HepG2 (cell line): ENCODE results near the gene SRRM3. TPM values are rescaled to one million over a fixed set of nuclear protein-coding genes. Genes with fewer than 3 reads are reported as not detected.

Source experiments
- ATAC-seq: fragments of 200-7000 bp; cut with Tn5 transposase; 3 replicates; pipeline ENCODE4 v1.9.1; 2020; ENCODE audit warnings: mild to moderate bottlenecking, moderate library complexity
- BruUV-seq: library from RNA; stranded (reverse); fragments of 400-500 nt; replicated peaks from 2 replicates; lab custom pipeline; 2021; lab: Mats Ljungman, UMichigan
- CTCF ChIA-PET: fragments of 300-600 bp; formaldehyde crosslinking; extraction: SDS; loops from one replicate; lab custom pipeline; 2021; ENCODE audit warnings: low total read pairs, inconsistent platforms, low intra/inter-chr PET ratio; lab: Yijun Ruan, JAX
- POLR2A ChIA-PET: fragments of 350-600 bp; sonication (Branson Sonifier 250); formaldehyde crosslinking; loops from one replicate; lab custom pipeline; 2020; ENCODE audit warnings: antibody characterized with exemption, inconsistent platforms; lab: Yijun Ruan, JAX
- DNase-seq: peaks from one replicate; pipeline ENCODE4 v3.0.0-alpha.2; 2015; ENCODE audit warnings: low spot score
- FAIRE-seq: peaks from 3 replicates; lab custom pipeline; 2011; peaks lifted over from hg19 to GRCh38; lab: Jason Lieb, UNC
- H2AFZ ChIP-seq: one replicate; pipeline ENCODE4 v1.6.1; 2011; ENCODE audit warnings: low read length, inconsistent platforms
- H3K27ac ChIP-seq: fragments of 300-600 bp; 3 replicates; pipeline ENCODE4 v1.8.0; 2011; ENCODE audit warnings: mixed run types, mild to moderate bottlenecking, mixed read lengths, low read length, inconsistent platforms; ENCODE audit not compliant: insufficient read depth; ENCODE audit errors: extremely low read length
- H3K27me3 ChIP-seq, 2 experiments: fragments of 200-600 bp in 1 of 2; 2 replicates in 1 of 2; 3 replicates in 1 of 2; pipeline versions ENCODE4 v1.6.0 to v1.8.0; 2011; ENCODE audit warnings: low read length in 2 of 2, mild to moderate bottlenecking in 2 of 2, moderate library complexity in 2 of 2, inconsistent platforms in 1 of 2; ENCODE audit not compliant: insufficient read depth in 2 of 2, control insufficient read depth in 1 of 2
- H3K36me3 ChIP-seq, 2 experiments: fragments of 200-600 bp in 1 of 2; replicated peaks in 1 of 2; 2 replicates in 1 of 2; 3 replicates in 1 of 2; pipeline versions ENCODE4 v1.5.1 to v1.8.0; 2011; ENCODE audit warnings: low read length in 2 of 2, inconsistent platforms in 1 of 2; ENCODE audit not compliant: insufficient read depth in 2 of 2, control insufficient read depth in 1 of 2
- H3K4me1 ChIP-seq: 2 replicates; pipeline ENCODE4 v1.5.1; 2012; ENCODE audit warnings: low read length, inconsistent platforms; ENCODE audit not compliant: insufficient read depth
- H3K4me2 ChIP-seq: 2 replicates; pipeline ENCODE4 v1.6.0; 2011; ENCODE audit warnings: low read depth, low read length, inconsistent platforms
- H3K4me3 ChIP-seq, 3 experiments: fragments of 200-600 bp in 1 of 3; sonication (generic), shearing (Covaris generic) in 1 of 3; replicated peaks in 1 of 3; 2 replicates each; pipeline ENCODE4 v1.5.1; 2011 to 2016; ENCODE audit warnings: low read length in 3 of 3, inconsistent platforms in 2 of 3, low read depth in 2 of 3, mild to moderate bottlenecking in 2 of 3, control low read depth in 1 of 3, mixed read lengths in 1 of 3; ENCODE audit not compliant: insufficient read depth in 1 of 3
- H3K79me2 ChIP-seq: one replicate; pipeline ENCODE4 v1.6.1; 2011; ENCODE audit warnings: low read length, inconsistent platforms; ENCODE audit not compliant: insufficient read depth
- H3K9ac ChIP-seq: 2 replicates; pipeline ENCODE4 v1.6.0; 2011; ENCODE audit warnings: mild to moderate bottlenecking, low read depth, low read length, inconsistent platforms; ENCODE audit not compliant: insufficient read depth
- H3K9me3 ChIP-seq: 2 replicates; pipeline ENCODE4 v1.5.1; 2012; ENCODE audit warnings: mild to moderate bottlenecking, low read length
- H4K20me1 ChIP-seq: 2 replicates; pipeline ENCODE4 v1.6.0; 2011; ENCODE audit warnings: inconsistent platforms, mild to moderate bottlenecking, low read length, moderate library complexity; ENCODE audit not compliant: insufficient read depth
- CENPBD1 ChIP-seq: sonication (generic); formaldehyde crosslinking; IDR thresholded peaks from 2 replicates; pipeline ENCODE4 v1.8.0; 2022; ENCODE audit warnings: missing genetic modification reagents, low read depth, mild to moderate bottlenecking, borderline replicate concordance
- DMAP1 ChIP-seq: IDR thresholded peaks from 2 replicates; pipeline ENCODE4 v1.6.1; 2016
- HNRNPL ChIP-seq: fragments of 200-400 bp; formaldehyde crosslinking; IDR thresholded peaks from 2 replicates; pipeline ENCODE4 v1.6.1; 2017; ENCODE audit warnings: mild to moderate bottlenecking, low read depth, low read length
- JUN ChIP-seq: sonication (generic); formaldehyde crosslinking; IDR thresholded peaks from 2 replicates; pipeline ENCODE4 v1.4.0; 2020; ENCODE audit warnings: mild to moderate bottlenecking, missing genetic modification reagents
- KIAA2018 ChIP-seq: sonication (generic); formaldehyde crosslinking; IDR thresholded peaks from 2 replicates; pipeline ENCODE4 v1.5.0; 2020; ENCODE audit warnings: mild to moderate bottlenecking, missing genetic modification reagents, borderline replicate concordance
- MEIS1 ChIP-seq: sonication (generic); formaldehyde crosslinking; IDR thresholded peaks from 2 replicates; pipeline ENCODE4 v1.9.0; 2021; ENCODE audit warnings: mild to moderate bottlenecking, missing genetic modification reagents, moderate library complexity, borderline replicate concordance
- RAD21 ChIP-seq: fragments of 450-650 bp; formaldehyde crosslinking; IDR thresholded peaks from 2 replicates; pipeline ENCODE4 v1.5.0; 2020; ENCODE audit warnings: mild to moderate bottlenecking
- RNF2 ChIP-seq: fragments of 450-650 bp; conservative IDR thresholded peaks from 2 replicates; pipeline ENCODE4 v1.6.1; 2016; ENCODE audit warnings: low read depth
- TEAD2 ChIP-seq: sonication (generic); formaldehyde crosslinking; IDR thresholded peaks from 2 replicates; pipeline ENCODE4 v1.9.0; 2021; ENCODE audit warnings: missing genetic modification reagents
- ZNF549 ChIP-seq: sonication (generic); formaldehyde crosslinking; IDR thresholded peaks from 2 replicates; pipeline ENCODE4 v1.5.0; 2020; ENCODE audit warnings: missing genetic modification reagents
- WGBS: methylation state at CpG from one replicate; pipeline ENCODE4 v1.1.6; 2017; ENCODE audit warnings: low lambda C conversion rate; 5-methylcytosine and 5-hydroxymethylcytosine counted together
- in situ Hi-C: cut with HindIII; loops from 2 replicates; pipeline ENCODE4 v1.10.0; 2017; ENCODE audit warnings: low pct_unique_long_range_greater_than_20kb; ENCODE audit not compliant: extremely low pct_ligation_motif_present
- intact Hi-C: fragments of 100-400 bp; cut with micrococcal nuclease; formaldehyde crosslinking; loops from one replicate; pipeline ENCODE4 v1.10.0; 2022; ENCODE audit not compliant: unreplicated experiment
- polyA plus RNA-seq, 8 experiments: library from polyadenylated mRNA; depleted of rRNA in 3 of 8; stranded (reverse) in 7 of 8; unstranded in 1 of 8; fragments of >200 nt; fragmentation: Illumina TruSeq in 4 of 8; extraction: Trizol in 4 of 8; gene quantifications; 2 replicates each; pipeline versions ENCODE4 v1.2.1 to v1.2.3, GENCODE V29; 2011 to 2016; ENCODE audit warnings: low read depth in 4 of 8, missing spikeins in 1 of 8, mixed read lengths in 1 of 8; ENCODE audit not compliant: insufficient read depth in 1 of 8
- total RNA-seq, 5 experiments: library from RNA; depleted of rRNA; stranded (reverse); fragments of >200 nt; fragmentation: Illumina TruSeq; extraction: Trizol; gene quantifications; 2 replicates each; pipeline ENCODE4 v1.2.3, GENCODE V29; 2016; ENCODE audit warnings: low read depth in 1 of 5
- TF ChIP-seq, protein P1 (sequence below): fragments of 450-650 bp; IDR thresholded peaks from 2 replicates; pipeline ENCODE4 v1.6.1; 2017
- TF ChIP-seq, protein P2 (sequence below): sonication (generic); formaldehyde crosslinking; IDR thresholded peaks from 2 replicates; pipeline ENCODE4 v1.8.1; 2023; ENCODE audit warnings: mild to moderate bottlenecking, moderate library complexity, missing genetic modification reagents

Gene SRRM3
- total and polyA plus RNA-seq, 2 of the 13 experiments (the other 11 are each of a cell fraction or from before 2014, with no cell fraction given): 0.13 to 0.54 TPM

GRCh38 chr7:76206633-76207032, 4.9 kb downstream of the SRRM3 start (continued):
- TF ChIP-seq, protein P1, sequence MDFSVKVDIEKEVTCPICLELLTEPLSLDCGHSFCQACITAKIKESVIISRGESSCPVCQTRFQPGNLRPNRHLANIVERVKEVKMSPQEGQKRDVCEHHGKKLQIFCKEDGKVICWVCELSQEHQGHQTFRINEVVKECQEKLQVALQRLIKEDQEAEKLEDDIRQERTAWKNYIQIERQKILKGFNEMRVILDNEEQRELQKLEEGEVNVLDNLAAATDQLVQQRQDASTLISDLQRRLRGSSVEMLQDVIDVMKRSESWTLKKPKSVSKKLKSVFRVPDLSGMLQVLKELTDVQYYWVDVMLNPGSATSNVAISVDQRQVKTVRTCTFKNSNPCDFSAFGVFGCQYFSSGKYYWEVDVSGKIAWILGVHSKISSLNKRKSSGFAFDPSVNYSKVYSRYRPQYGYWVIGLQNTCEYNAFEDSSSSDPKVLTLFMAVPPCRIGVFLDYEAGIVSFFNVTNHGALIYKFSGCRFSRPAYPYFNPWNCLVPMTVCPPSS: no peak
- no peak for TF ChIP-seq CENPBD1 (CRISPR knock-in tag)

- Histone ChIP-seq H3K27ac (no peak overlapping the region), H3K4me2 (no peak overlapping the region), H3K4me1 (no peaks in the 10 kb centered on the region), H3K79me2 (no peaks in the 10 kb centered on the region), H3K9me3 (no peaks in the 10 kb centered on the region), H2AFZ (no peak overlapping the region), H3K9ac (no peak overlapping the region), H4K20me1 (no peaks in the 10 kb centered on the region), H3K27me3 (no peaks in the 10 kb centered on the region), H3K4me3 (no peak overlapping the region), H3K36me3 (no peaks in the 10 kb centered on the region)
- FAIRE-seq (no peak), DNase-seq (no peak), ATAC-seq (no peak)
- WGBS: 0% methylated on average over 1 of the region's 1 CpG
- intact Hi-C loops (no loop called here), in situ Hi-C loops (no loop called here)
- ChIA-PET POLR2A (interaction anchor here (0.7 kb wide), 1 partner anchor 14 kb away, joined by 3 read pairs; no protein-coding TSS in a partner anchor), CTCF (no interaction called here)
- no TSS peak for BruUV-seq
- no peak for TF ChIP-seq ZNF549 (CRISPR knock-in tag)
- no peak for TF ChIP-seq DMAP1 (CRISPR knock-in tag)
- TF ChIP-seq TEAD2 (CRISPR knock-in tag): no peak
- TF ChIP-seq RAD21 (CRISPR knock-in tag): no peak
- no peak for TF ChIP-seq RNF2
- no peak for TF ChIP-seq HNRNPL
- no peak for TF ChIP-seq JUN (CRISPR knock-in tag)
- TF ChIP-seq, protein P2, sequence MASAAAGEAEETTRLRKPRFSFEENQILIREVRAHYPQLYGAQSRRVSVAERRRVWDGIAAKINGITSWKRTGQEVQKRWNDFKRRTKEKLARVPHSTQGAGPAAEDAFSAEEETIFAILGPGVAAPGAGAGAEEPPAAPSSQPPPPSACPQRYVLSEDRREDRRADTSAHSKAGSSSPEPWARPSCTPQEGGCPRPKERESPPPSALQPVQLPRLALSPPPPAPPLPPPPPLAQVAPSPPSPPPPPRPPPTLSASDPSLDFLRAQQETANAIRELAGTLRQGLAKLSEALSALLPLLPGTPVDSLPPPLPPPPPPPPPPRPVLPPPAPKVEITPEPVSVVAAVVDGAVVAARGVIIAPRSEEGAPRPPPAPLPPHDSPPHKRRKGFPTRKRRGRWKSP (CRISPR knock-in tag): no peak
- TF ChIP-seq MEIS1 (CRISPR knock-in tag): no peak
- TF ChIP-seq KIAA2018: no peak
Observed at GRCh38 chr7:76209310-76209709, 7.6 kb downstream of the SRRM3 start.
